Liver (tissue), 9 donors: ENCODE data around the gene IL17REL. TPM values are rescaled to one million over a fixed set of nuclear protein-coding genes. Genes with fewer than 3 reads are reported as not detected.

Experiments
- DNase-seq: peaks from one replicate; pipeline ENCODE4 v3.0.0-alpha.2; 2017; ENCODE audit warnings: low spot score
- H3K27ac ChIP-seq, 2 donors: one replicate each; pipeline ENCODE4 v1.7.0; 2013; ENCODE audit warnings: inconsistent platforms in 2 of 2, low read length in 2 of 2, control low read depth in 1 of 2, low read depth in 1 of 2, mild to moderate bottlenecking in 1 of 2
- H3K27me3 ChIP-seq, 4 donors: one replicate each; pipeline versions ENCODE4 v1.6.1 to v1.7.0; 2013; ENCODE audit warnings: low read length in 3 of 4, inconsistent platforms in 1 of 4, mild to moderate bottlenecking in 1 of 4, moderate library complexity in 1 of 4; ENCODE audit not compliant: control insufficient read depth in 4 of 4, insufficient read depth in 4 of 4
- H3K36me3 ChIP-seq, 4 donors: one replicate each; pipeline versions ENCODE4 v1.6.1 to v1.7.0; 2013; ENCODE audit warnings: low read length in 3 of 4, mild to moderate bottlenecking in 3 of 4, low read depth in 1 of 4, moderate library complexity in 1 of 4; ENCODE audit not compliant: control insufficient read depth in 4 of 4, insufficient read depth in 3 of 4
- H3K4me1 ChIP-seq, 4 donors: one replicate each; pipeline versions ENCODE4 v1.6.1 to v1.7.0; 2013; ENCODE audit warnings: low read length in 3 of 4, mild to moderate bottlenecking in 3 of 4, moderate library complexity in 1 of 4; ENCODE audit not compliant: control insufficient read depth in 4 of 4, insufficient read depth in 4 of 4
- H3K4me3 ChIP-seq, 3 donors: one replicate each; pipeline versions ENCODE4 v1.6.1 to v1.7.0; 2013; ENCODE audit warnings: low read length in 3 of 3, control low read depth in 1 of 3, low read depth in 1 of 3, mild to moderate bottlenecking in 1 of 3
- H3K9ac ChIP-seq, 2 donors: one replicate each; pipeline ENCODE4 v1.7.0; 2013; ENCODE audit warnings: low read length in 2 of 2, mild to moderate bottlenecking in 2 of 2, moderate library complexity in 2 of 2, control low read depth in 1 of 2, low read depth in 1 of 2
- H3K9me3 ChIP-seq, 4 donors: one replicate each; pipeline versions ENCODE4 v1.6.1 to v1.7.0; 2013; ENCODE audit warnings: low read length in 3 of 4; ENCODE audit not compliant: control insufficient read depth in 4 of 4
- ATF3 ChIP-seq: IDR thresholded peaks from 2 replicates; pipeline ENCODE4 v1.6.1; 2016; ENCODE audit warnings: antibody characterized with exemption
- CTCF ChIP-seq: fragments of 150-350 bp; IDR thresholded peaks from 2 replicates; pipeline ENCODE4 v1.5.1; 2017; ENCODE audit warnings: improper control_type of control experiment, low read depth, low read length; ENCODE audit not compliant: missing input control
- EGR1 ChIP-seq, 2 donors: IDR thresholded peaks; 2 replicates each; pipeline ENCODE4 v1.6.1; 2016 to 2018; ENCODE audit warnings: antibody characterized with exemption in 2 of 2, low read depth in 2 of 2
- FOXA1 ChIP-seq: IDR thresholded peaks from 2 replicates; pipeline ENCODE4 v1.6.1; 2016; ENCODE audit warnings: antibody characterized with exemption
- FOXA2 ChIP-seq: IDR thresholded peaks from 2 replicates; pipeline ENCODE4 v1.6.1; 2016; ENCODE audit warnings: antibody characterized with exemption
- GABPA ChIP-seq, 2 donors: IDR thresholded peaks in 1 of 2; conservative IDR thresholded peaks in 1 of 2; 2 replicates each; pipeline ENCODE4 v1.6.1; 2016; ENCODE audit warnings: antibody characterized with exemption in 2 of 2, mild to moderate bottlenecking in 1 of 2, moderate library complexity in 1 of 2
- HNF4A ChIP-seq, 2 donors: conservative IDR thresholded peaks; 2 replicates each; pipeline ENCODE4 v1.6.1; 2016; ENCODE audit warnings: antibody characterized with exemption in 2 of 2, mild to moderate bottlenecking in 2 of 2
- HNF4G ChIP-seq: IDR thresholded peaks from 2 replicates; pipeline ENCODE4 v1.6.1; 2016; ENCODE audit warnings: antibody characterized with exemption
- JUND ChIP-seq, 2 donors: IDR thresholded peaks; 2 replicates each; pipeline ENCODE4 v1.6.1; 2016; ENCODE audit warnings: antibody characterized with exemption in 2 of 2
- MAX ChIP-seq: IDR thresholded peaks from 2 replicates; pipeline ENCODE4 v1.6.1; 2016; ENCODE audit warnings: antibody characterized with exemption
- NR2F2 ChIP-seq: IDR thresholded peaks from 2 replicates; pipeline ENCODE4 v1.6.1; 2016; ENCODE audit warnings: antibody characterized with exemption
- RAD21 ChIP-seq, 2 donors: IDR thresholded peaks; 2 replicates each; pipeline ENCODE4 v1.6.1; 2016; ENCODE audit warnings: antibody characterized with exemption in 2 of 2, mild to moderate bottlenecking in 2 of 2
- REST ChIP-seq: IDR thresholded peaks from 2 replicates; pipeline ENCODE4 v1.6.1; 2016; ENCODE audit warnings: antibody characterized with exemption, mild to moderate bottlenecking
- RXRA ChIP-seq, 2 donors: IDR thresholded peaks; 2 replicates each; pipeline ENCODE4 v1.6.1; 2017 to 2018; ENCODE audit warnings: antibody characterized with exemption in 2 of 2, mild to moderate bottlenecking in 1 of 2
- SP1 ChIP-seq: IDR thresholded peaks from 2 replicates; pipeline ENCODE4 v1.6.1; 2018; ENCODE audit warnings: antibody characterized with exemption, mild to moderate bottlenecking
- TAF1 ChIP-seq: conservative IDR thresholded peaks from 2 replicates; pipeline ENCODE4 v1.6.1; 2016; ENCODE audit warnings: antibody characterized with exemption, mild to moderate bottlenecking
- YY1 ChIP-seq: IDR thresholded peaks from 2 replicates; pipeline ENCODE4 v1.6.1; 2016; ENCODE audit warnings: antibody characterized with exemption, mild to moderate bottlenecking
- ZBTB33 ChIP-seq: IDR thresholded peaks from 2 replicates; pipeline ENCODE4 v1.6.1; 2016; ENCODE audit warnings: antibody characterized with exemption
- WGBS: extraction: QIAGEN DNeasy Blood & Tissue Kit; methylation state at CpG from one replicate; pipeline ENCODE4 v1.1.7; 2013; 5-methylcytosine and 5-hydroxymethylcytosine counted together
- polyA plus RNA-seq, 2 donors: library from polyadenylated mRNA; stranded (reverse) in 1 of 2; unstranded in 1 of 2; fragments of 200-250 nt in 1 of 2; fragments of >200 nt in 1 of 2; fragmentation: Nextera tagmentation in 1 of 2; extraction: Ambion mirVana in 1 of 2; gene quantifications; one replicate each; pipeline versions ENCODE4 v1.2.1 to v1.2.3, GENCODE V29; 2013 to 2015
- total RNA-seq, 2 donors: library from RNA; depleted of rRNA; stranded (reverse); fragments of >200 nt; gene quantifications; one replicate each; pipeline ENCODE4 v1.2.3, GENCODE V29; 2014
- donor health status: healthy.
- donor health status: healthy.
- donor health status: healthy.
- donor health status: healthy.
- donor health status: healthy.

IL17REL gene
- total and polyA plus RNA-seq, 4 donors, result under 0.01 TPM; not detected in 3

GRCh38 chr22:49976439-49977175 is 36.0 kb downstream of the IL17REL start:
- Histone ChIP-seq H3K27me3 (no peaks in the 10 kb centered on the region), H3K4me1 (peaks cover 0 to 6% (median 2%) of the 10 kb centered on the region in 4 donors), H3K9me3 (no peaks in the 10 kb centered on the region), H3K36me3 (no peaks in the 10 kb centered on the region), H3K4me3 (no peak overlapping the region), H3K27ac (no peak overlapping the region), H3K9ac (no peak overlapping the region)
- DNase-seq, result no peak
- 75% methylated on average over 15 of the region's 15 CpGs for WGBS
- TF ChIP-seq GABPA (IDR thresholded peaks at IDR 0.05 in 1 of 2, conservative IDR thresholded peaks at IDR 0.05 in 1 of 2), result no peak
- TF ChIP-seq ATF3, result no peak
- TF ChIP-seq CTCF, result no peak
- TF ChIP-seq REST, result no peak
- no peak for TF ChIP-seq TAF1
- TF ChIP-seq SP1, result no peak
- no peak for TF ChIP-seq ZBTB33
- TF ChIP-seq RAD21 (IDR thresholded peaks at IDR 0.05), result no peak
- TF ChIP-seq FOXA2, result no peak
- TF ChIP-seq NR2F2, result no peak
- TF ChIP-seq RXRA (IDR thresholded peaks at IDR 0.05), result no peak
- no peak for TF ChIP-seq EGR1 (IDR thresholded peaks at IDR 0.05; ENCODE audit: low read depth in 2 of 2)
- TF ChIP-seq HNF4G, result no peak
- TF ChIP-seq FOXA1, result no peak
- no peak for TF ChIP-seq MAX
- no peak for TF ChIP-seq YY1
- TF ChIP-seq HNF4A (conservative IDR thresholded peaks at IDR 0.05), result no peak
- TF ChIP-seq JUND (IDR thresholded peaks at IDR 0.05), result no peak
